GM12878 (cell line): ENCODE measurements around the gene TPK1. TPM values are rescaled to one million over a fixed set of nuclear protein-coding genes. Genes with fewer than 3 reads are reported as not detected.

Source experiments
- ATAC-seq: fragments of 200-7000 bp; cut with Tn5 transposase; 3 replicates; pipeline ENCODE4 v1.9.1; 2020; ENCODE audit warnings: mild to moderate bottlenecking, moderate library complexity
- BruUV-seq: library from RNA; stranded (reverse); fragments of 400-500 nt; replicated peaks from 2 replicates; lab custom pipeline; 2021; lab: Mats Ljungman, UMichigan
- CTCF ChIA-PET: fragments of 300-600 bp; sonication (Branson Sonifier 250); formaldehyde crosslinking; extraction: SDS; loops from one replicate; lab custom pipeline; 2021; ENCODE audit warnings: inconsistent platforms; lab: Yijun Ruan, JAX
- POLR2A ChIA-PET: fragments of 350-600 bp; formaldehyde crosslinking; extraction: SDS; loops from one replicate; lab custom pipeline; 2021; ENCODE audit warnings: inconsistent platforms; lab: Charles Lee
- RAD21 ChIA-PET: fragments of 300-600 bp; sonication (Branson Sonifier 250); formaldehyde crosslinking; loops from one replicate; lab custom pipeline; 2023; ENCODE audit warnings: antibody characterized with exemption; ENCODE audit not compliant: unreplicated experiment; lab: Charles Lee
- SMC1A ChIA-PET: fragments of 300-600 bp; sonication (Branson Sonifier 250); formaldehyde crosslinking; loops from one replicate; lab custom pipeline; 2023; ENCODE audit not compliant: unreplicated experiment, uncharacterized antibody; lab: Charles Lee
- DNase-seq: peaks from one replicate; pipeline ENCODE4 v3.0.0-alpha.2; 2011; ENCODE audit warnings: low read depth, low spot score
- FAIRE-seq: peaks from 3 replicates; lab custom pipeline; 2011; peaks lifted over from hg19 to GRCh38; lab: Jason Lieb, UNC
- H2AFZ ChIP-seq: 2 replicates; pipeline ENCODE4 v1.6.0; 2011; ENCODE audit warnings: low read depth, low read length, control low read depth; ENCODE audit not compliant: control insufficient read depth
- H3K27ac ChIP-seq: 2 replicates; pipeline ENCODE4 v1.5.1; 2011; ENCODE audit warnings: control low read depth; ENCODE audit not compliant: control insufficient read depth, insufficient read depth
- H3K27me3 ChIP-seq, 2 experiments: replicated peaks in 1 of 2; 2 replicates each; pipeline versions ENCODE4 v1.6.0 to v1.6.1; 2011; ENCODE audit warnings: low read length in 1 of 2; ENCODE audit not compliant: control insufficient read depth in 2 of 2, insufficient read depth in 2 of 2
- H3K36me3 ChIP-seq, 2 experiments: 2 replicates each; pipeline ENCODE4 v1.5.1; 2011; ENCODE audit warnings: low read length in 1 of 2; ENCODE audit not compliant: control insufficient read depth in 2 of 2, insufficient read depth in 2 of 2
- H3K4me1 ChIP-seq: 2 replicates; pipeline ENCODE4 v1.6.1; 2011; ENCODE audit warnings: mild to moderate bottlenecking, low read length, moderate library complexity, mixed read lengths; ENCODE audit not compliant: control insufficient read depth, insufficient read depth
- H3K4me2 ChIP-seq: 2 replicates; pipeline ENCODE4 v1.6.0; 2011; ENCODE audit warnings: control low read depth; ENCODE audit not compliant: control insufficient read depth, insufficient read depth
- H3K4me3 ChIP-seq: fragments of 200-600 bp; sonication (generic); 2 replicates; pipeline ENCODE4 v1.5.1; 2016
- H3K79me2 ChIP-seq: 2 replicates; pipeline ENCODE4 v1.6.0; 2011; ENCODE audit warnings: low read length; ENCODE audit not compliant: control insufficient read depth, insufficient read depth
- H3K9ac ChIP-seq: 2 replicates; pipeline ENCODE4 v1.8.0; 2011; ENCODE audit warnings: low read length, control low read depth, mixed read lengths; ENCODE audit not compliant: control insufficient read depth, insufficient read depth
- H3K9me3 ChIP-seq: replicated peaks from 3 replicates; pipeline ENCODE4 v1.5.1; 2011; ENCODE audit warnings: mild to moderate bottlenecking, low read length; ENCODE audit not compliant: control insufficient read depth, insufficient read depth
- H4K20me1 ChIP-seq: 2 replicates; pipeline ENCODE4 v1.6.0; 2011; ENCODE audit not compliant: control insufficient read depth, insufficient read depth
- CEBPB ChIP-seq, 2 experiments: fragments of 150-350 bp in 1 of 2; IDR thresholded peaks; 2 replicates each; pipeline ENCODE4 v1.6.1; 2012 to 2014; ENCODE audit warnings: low read depth in 2 of 2, low read length in 2 of 2, borderline replicate concordance in 1 of 2, inconsistent platforms in 1 of 2
- HDAC6 ChIP-seq: fragments of 200-600 bp; sonication (generic); IDR thresholded peaks from one replicate; pipeline ENCODE4 v1.8.0; 2017; ENCODE audit warnings: antibody characterized with exemption; ENCODE audit not compliant: unreplicated experiment
- KDM1A ChIP-seq: fragments of 200-600 bp; sonication (generic); IDR thresholded peaks from 2 replicates; pipeline ENCODE4 v1.6.1; 2016; ENCODE audit warnings: borderline replicate concordance
- MEF2B ChIP-seq: fragments of 450-650 bp; IDR thresholded peaks from 2 replicates; pipeline ENCODE4 v1.6.1; 2018; ENCODE audit warnings: mild to moderate bottlenecking, moderate library complexity; ENCODE audit not compliant: partially characterized antibody, poor library complexity, severe bottlenecking
- NFYB ChIP-seq: IDR thresholded peaks from 2 replicates; pipeline ENCODE4 v1.6.1; 2011; ENCODE audit warnings: low read depth, mild to moderate bottlenecking, low read length, improper control_type of control experiment, moderate library complexity; ENCODE audit not compliant: insufficient read depth
- NR2C2 ChIP-seq: IDR thresholded peaks from 2 replicates; pipeline ENCODE4 v1.6.1; 2011; ENCODE audit warnings: borderline replicate concordance, low read depth; ENCODE audit not compliant: control insufficient read depth, insufficient read length
- NR2F1 ChIP-seq: fragments of 450-650 bp; conservative IDR thresholded peaks from 2 replicates; pipeline ENCODE4 v1.6.1; 2017; ENCODE audit warnings: mild to moderate bottlenecking
- PAX8 ChIP-seq: fragments of 450-650 bp; IDR thresholded peaks from 2 replicates; pipeline ENCODE4 v1.6.1; 2017; ENCODE audit warnings: mild to moderate bottlenecking, moderate library complexity
- RBBP5 ChIP-seq: fragments of 200-600 bp; sonication (generic); conservative IDR thresholded peaks from 2 replicates; pipeline ENCODE4 v1.6.1; 2016
- RCOR1 ChIP-seq: conservative IDR thresholded peaks from 2 replicates; pipeline ENCODE4 v1.6.1; 2012; ENCODE audit warnings: low read depth, low read length, improper control_type of control experiment
- SREBF1 ChIP-seq: IDR thresholded peaks from 2 replicates; pipeline ENCODE4 v1.6.1; 2012; ENCODE audit warnings: mild to moderate bottlenecking, low read length
- YY1 ChIP-seq: IDR thresholded peaks from 2 replicates; pipeline ENCODE4 v1.6.1; 2011; ENCODE audit warnings: low read depth, mild to moderate bottlenecking, low read length
- ZNF384 ChIP-seq: IDR thresholded peaks from 2 replicates; pipeline ENCODE4 v1.6.1; 2012; ENCODE audit warnings: low read depth, mild to moderate bottlenecking, low read length, improper control_type of control experiment, borderline replicate concordance
- whole genome bisulfite sequencing: methylation state at CpG from one replicate; pipeline ENCODE4 v1.1.6; 2016; ENCODE audit warnings: low lambda C conversion rate; ENCODE audit not compliant: insufficient replicate concordance, insufficient coverage; ENCODE audit errors: missing lambda C conversion rate; 5-methylcytosine and 5-hydroxymethylcytosine counted together
- in situ Hi-C: fragments of 300-500 bp; cut with MboI; formaldehyde crosslinking; loops from 9 replicates; pipeline ENCODE4 v1.14.3; 2018; ENCODE audit warnings: mixed read lengths
- intact Hi-C: fragments of 100-400 bp; cut with micrococcal nuclease; formaldehyde crosslinking; loops from one replicate; pipeline ENCODE4 v1.14.2; 2022; ENCODE audit not compliant: unreplicated experiment
- polyA plus RNA-seq, 11 experiments: library from polyadenylated mRNA; depleted of rRNA in 4 of 11; unstranded in 6 of 11; stranded (reverse) in 5 of 11; fragments of >200 nt; fragmentation: Nextera tagmentation in 4 of 11; fragmentation: Illumina TruSeq in 1 of 11; extraction: Ambion mirVana in 4 of 11; extraction: Trizol in 1 of 11; gene quantifications; 1 replicate in 1 of 11; 2 replicates in 10 of 11; pipeline versions ENCODE4 v1.2.1 to v1.2.3, GENCODE V29; 2011 to 2016; ENCODE audit warnings: inconsistent platforms in 2 of 11, missing spikeins in 2 of 11, low read depth in 1 of 11
- total RNA-seq, 4 experiments: library from RNA; depleted of rRNA in 3 of 4; stranded (reverse); fragments of >200 nt in 3 of 4; fragmentation: Illumina TruSeq in 1 of 4; extraction: Trizol in 1 of 4; gene quantifications; 2 replicates each; pipeline versions ENCODE4 v1.2.1 to v1.2.3, GENCODE V29; 2013 to 2021

TPK1 gene
- total and polyA plus RNA-seq, 10 of the 15 experiments (the other 5 are each of a cell fraction or from before 2014, with no cell fraction given) = 7.1 to 19.0 (median 9.3) TPM

GRCh38 chr7:144596953-144597352, 238.9 kb downstream of the TPK1 start:
- Histone ChIP-seq H3K27me3 (no peaks in the 10 kb centered on the region), H3K4me3 (no peak overlapping the region), H3K4me1 (no peaks in the 10 kb centered on the region), H4K20me1 (no peaks in the 10 kb centered on the region), H3K9me3 (no peaks in the 10 kb centered on the region; the same call in 1 of the 3 replicates), H3K27ac (no peak overlapping the region), H3K36me3 (no peaks in the 10 kb centered on the region), H3K4me2 (no peak overlapping the region), H3K79me2 (no peaks in the 10 kb centered on the region), H3K9ac (no peak overlapping the region), H2AFZ (no peak overlapping the region)
- in situ Hi-C loops = no loop called here
- no peak for ATAC-seq
- ChIA-PET RAD21 (no interaction called here), POLR2A (no interaction called here), CTCF (no interaction called here), SMC1A (no interaction called here)
- 63% methylated on average over 4 of the region's 4 CpGs for WGBS
- FAIRE-seq = no peak
- intact Hi-C loops = no loop called here
- no TSS peak for BruUV-seq
- no peak for TF ChIP-seq KDM1A
- TF ChIP-seq RBBP5 = no peak
- TF ChIP-seq YY1 = no peak
- no peak for TF ChIP-seq NR2F1
- no peak for TF ChIP-seq CEBPB (IDR thresholded peaks at IDR 0.05; ENCODE audit: borderline replicate concordance in 1 of 2, low read depth in 2 of 2, low read length in 2 of 2)
- TF ChIP-seq MEF2B = no peak
- no peak for TF ChIP-seq PAX8
- no peak for TF ChIP-seq ZNF384
- no peak for TF ChIP-seq HDAC6
- TF ChIP-seq SREBF1 = no peak
- no peak for TF ChIP-seq RCOR1
- TF ChIP-seq NR2C2 = no peak
- TF ChIP-seq NFYB = no peak
- no peak for DNase-seq
